SK-N-SH treated with all-trans-retinoic acid at 6 μM for 48 hours (cell line): ENCODE results near the gene DROSHA.
A peak's percentile ranks its signal among the peaks of the same experiment; 100 is the strongest.
"Not testable (repeated sequence)": the region's sequence is repeated elsewhere in the genome, so short reads cannot be mapped to it uniquely, and the experiment has no call there.

ENCODE experiments used
- ATAC-seq: fragments of 200-7000 bp; cut with Tn5 transposase; 3 replicates; pipeline ENCODE4 v1.9.1; 2020; ENCODE audit warnings: mild to moderate bottlenecking, moderate library complexity
- ARNTL ChIP-seq: fragments of 450-650 bp; formaldehyde crosslinking; IDR thresholded peaks from 2 replicates; pipeline ENCODE4 v1.5.0; 2020; ENCODE audit warnings: low read depth, mild to moderate bottlenecking, moderate library complexity, borderline replicate concordance
- BACH2 ChIP-seq: fragments of 250-450 bp; sonication (Bioruptor Pico); IDR thresholded peaks from 2 replicates; pipeline ENCODE4 v1.9.0; 2021; ENCODE audit warnings: mild to moderate bottlenecking, borderline replicate concordance
- CREB5 ChIP-seq: fragments of 250-450 bp; sonication (Bioruptor Pico); IDR thresholded peaks from 2 replicates; pipeline ENCODE4 v1.5.1; 2020; ENCODE audit warnings: low read depth, mild to moderate bottlenecking, moderate library complexity
- CSDC2 ChIP-seq: fragments of 250-450 bp; sonication (Bioruptor Pico); IDR thresholded peaks from 2 replicates; pipeline ENCODE4 v1.5.0; 2020; ENCODE audit warnings: mild to moderate bottlenecking, moderate library complexity
- CSRNP3 ChIP-seq: fragments of 250-450 bp; sonication (Bioruptor Pico); IDR thresholded peaks from 2 replicates; pipeline ENCODE4 v1.5.1; 2021; ENCODE audit warnings: mild to moderate bottlenecking, moderate library complexity
- ESRRG ChIP-seq: fragments of 250-450 bp; sonication (Bioruptor Pico); IDR thresholded peaks from 2 replicates; pipeline ENCODE4 v1.6.1; 2021; ENCODE audit warnings: mild to moderate bottlenecking
- GLIS3 ChIP-seq: fragments of 250-450 bp; sonication (Bioruptor Pico); IDR thresholded peaks from 2 replicates; pipeline ENCODE4 v1.5.0; 2020; ENCODE audit warnings: mild to moderate bottlenecking, moderate library complexity
- ISL1 ChIP-seq: fragments of 250-450 bp; sonication (Bioruptor Pico); IDR thresholded peaks from 2 replicates; pipeline ENCODE4 v2.1.2; 2022; ENCODE audit warnings: mild to moderate bottlenecking, moderate library complexity
- OSR1 ChIP-seq: fragments of 250-450 bp; sonication (Bioruptor Pico); IDR thresholded peaks from 2 replicates; pipeline ENCODE4 v1.8.0; 2022; ENCODE audit warnings: moderate library complexity, mild to moderate bottlenecking, inconsistent platforms
- PPARA ChIP-seq: fragments of 250-450 bp; sonication (Bioruptor Pico); IDR thresholded peaks from 2 replicates; pipeline ENCODE4 v1.5.0; 2020; ENCODE audit warnings: mild to moderate bottlenecking, borderline replicate concordance
- RARB ChIP-seq: fragments of 250-450 bp; sonication (Bioruptor Pico); IDR thresholded peaks from 2 replicates; pipeline ENCODE4 v1.8.0; 2021; ENCODE audit warnings: mild to moderate bottlenecking, moderate library complexity
- SNAI2 ChIP-seq: fragments of 250-450 bp; sonication (Bioruptor Pico); IDR thresholded peaks from 2 replicates; pipeline ENCODE4 v1.5.0; 2020; ENCODE audit warnings: mild to moderate bottlenecking, moderate library complexity
- TCF4 ChIP-seq: fragments of 250-450 bp; sonication (Bioruptor Pico); IDR thresholded peaks from 2 replicates; pipeline ENCODE4 v1.8.0; 2021; ENCODE audit warnings: mild to moderate bottlenecking, moderate library complexity, borderline replicate concordance
- TOX ChIP-seq: fragments of 250-450 bp; sonication (Bioruptor Pico); IDR thresholded peaks from 2 replicates; pipeline ENCODE4 v1.8.0; 2021; ENCODE audit warnings: mild to moderate bottlenecking, moderate library complexity, borderline replicate concordance
- TSHZ2 ChIP-seq: fragments of 250-450 bp; sonication (Bioruptor Pico); IDR thresholded peaks from 2 replicates; pipeline ENCODE4 v1.5.0; 2020; ENCODE audit warnings: mild to moderate bottlenecking, moderate library complexity
- ZC3H10 ChIP-seq: fragments of 250-450 bp; sonication (Bioruptor Pico); IDR thresholded peaks from 2 replicates; pipeline ENCODE4 v1.5.1; 2021; ENCODE audit warnings: mild to moderate bottlenecking, moderate library complexity
- ZFP3 ChIP-seq: fragments of 250-450 bp; sonication (Bioruptor Pico); IDR thresholded peaks from 2 replicates; pipeline ENCODE4 v1.5.0; 2020; ENCODE audit warnings: mild to moderate bottlenecking, moderate library complexity
- ZFP30 ChIP-seq: fragments of 450-650 bp; formaldehyde crosslinking; IDR thresholded peaks from 2 replicates; pipeline ENCODE4 v1.5.0; 2022; ENCODE audit warnings: mild to moderate bottlenecking, moderate library complexity
- ZNF565 ChIP-seq: fragments of 450-650 bp; formaldehyde crosslinking; conservative IDR thresholded peaks from 2 replicates; pipeline ENCODE4 v1.5.0; 2020; ENCODE audit warnings: low read depth, mild to moderate bottlenecking, moderate library complexity
- ZNF70 ChIP-seq: fragments of 450-650 bp; formaldehyde crosslinking; IDR thresholded peaks from 2 replicates; pipeline ENCODE4 v1.5.0; 2020; ENCODE audit warnings: mild to moderate bottlenecking, moderate library complexity
- ZNF8 ChIP-seq: fragments of 450-650 bp; formaldehyde crosslinking; IDR thresholded peaks from 2 replicates; pipeline ENCODE4 v1.5.0; 2020; ENCODE audit warnings: mild to moderate bottlenecking, moderate library complexity
- TF ChIP-seq, protein P1 (sequence below): fragments of 250-450 bp; sonication (Bioruptor Pico); IDR thresholded peaks from 2 replicates; pipeline ENCODE4 v1.8.0; 2021; ENCODE audit warnings: low read depth, mild to moderate bottlenecking, moderate library complexity, borderline replicate concordance
- TF ChIP-seq, protein P2 (sequence below): fragments of 250-450 bp; sonication (Bioruptor Pico); IDR thresholded peaks from 2 replicates; pipeline ENCODE4 v1.8.0; 2020; ENCODE audit warnings: mild to moderate bottlenecking, moderate library complexity, borderline replicate concordance

DROSHA gene

DNA sequence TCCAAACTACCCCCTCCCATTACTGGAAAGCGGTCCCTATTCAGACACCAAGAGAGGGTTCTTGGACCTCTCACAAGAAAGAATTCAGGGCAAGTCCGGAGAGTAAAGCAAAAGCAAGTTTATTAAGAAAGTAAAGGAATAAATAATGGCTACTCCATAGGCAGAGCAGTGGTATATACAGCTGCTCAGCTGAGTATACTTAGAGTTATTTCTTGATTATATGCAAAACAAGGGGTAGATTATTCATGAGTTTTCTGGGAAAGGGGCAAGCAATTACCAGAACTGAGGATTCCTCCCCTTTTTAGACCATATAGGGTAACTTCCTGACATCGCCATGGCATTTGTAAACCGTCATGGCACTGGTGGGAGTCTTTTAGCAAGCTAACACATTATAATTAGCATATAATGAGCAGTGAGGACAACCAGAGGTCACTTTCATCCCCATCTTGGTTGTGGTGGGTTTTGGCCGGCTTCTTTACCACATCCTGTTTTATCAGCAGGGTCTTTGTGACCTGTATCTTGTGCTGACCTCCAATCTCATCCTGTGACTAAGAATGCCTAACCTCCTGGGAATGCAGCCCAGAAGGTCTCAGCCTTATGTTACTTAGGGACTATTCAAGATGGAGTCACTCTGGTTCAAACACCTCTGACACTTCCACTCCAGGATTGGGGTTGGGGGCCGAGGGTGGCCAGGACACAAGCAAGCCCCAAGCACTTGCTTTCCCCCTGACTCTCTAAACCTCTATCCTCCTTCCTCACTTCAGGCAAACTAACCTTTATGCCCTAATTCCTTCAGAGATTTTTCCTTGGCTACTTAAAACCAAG, 170.0 kb downstream of the DROSHA start:
- ATAC-seq: not testable (repeated sequence)
- TF ChIP-seq GLIS3 (CRISPR knock-in tag): peak; percentile 100
- TF ChIP-seq ARNTL (CRISPR knock-in tag): peak; percentile 92
- TF ChIP-seq TCF4 (CRISPR knock-in tag): peak; percentile 89
- TF ChIP-seq CSRNP3 (CRISPR knock-in tag): peak; percentile 99
- TF ChIP-seq CREB5 (CRISPR knock-in tag): peak; percentile 99
- peak; percentile 100 for TF ChIP-seq TOX
- TF ChIP-seq RARB: peak; percentile 99
- TF ChIP-seq TSHZ2 (CRISPR knock-in tag): peak; percentile 96
- TF ChIP-seq, protein P1, sequence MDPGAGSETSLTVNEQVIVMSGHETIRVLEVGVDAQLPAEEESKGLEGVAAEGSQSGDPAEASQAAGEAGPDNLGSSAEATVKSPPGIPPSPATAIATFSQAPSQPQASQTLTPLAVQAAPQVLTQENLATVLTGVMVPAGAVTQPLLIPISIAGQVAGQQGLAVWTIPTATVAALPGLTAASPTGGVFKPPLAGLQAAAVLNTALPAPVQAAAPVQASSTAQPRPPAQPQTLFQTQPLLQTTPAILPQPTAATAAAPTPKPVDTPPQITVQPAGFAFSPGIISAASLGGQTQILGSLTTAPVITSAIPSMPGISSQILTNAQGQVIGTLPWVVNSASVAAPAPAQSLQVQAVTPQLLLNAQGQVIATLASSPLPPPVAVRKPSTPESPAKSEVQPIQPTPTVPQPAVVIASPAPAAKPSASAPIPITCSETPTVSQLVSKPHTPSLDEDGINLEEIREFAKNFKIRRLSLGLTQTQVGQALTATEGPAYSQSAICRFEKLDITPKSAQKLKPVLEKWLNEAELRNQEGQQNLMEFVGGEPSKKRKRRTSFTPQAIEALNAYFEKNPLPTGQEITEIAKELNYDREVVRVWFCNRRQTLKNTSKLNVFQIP (CRISPR knock-in tag): peak; percentile 97
- TF ChIP-seq OSR1 (CRISPR knock-in tag): peak; percentile 100
- peak; percentile 98 for TF ChIP-seq ESRRG (CRISPR knock-in tag)
- TF ChIP-seq ISL1: peak; percentile 99
- peak; percentile 95 for TF ChIP-seq ZNF8 (CRISPR knock-in tag)
- peak; percentile 85 for TF ChIP-seq ZFP30 (CRISPR knock-in tag)
- peak; percentile 99 for TF ChIP-seq ZFP3 (CRISPR knock-in tag)
- peak; percentile 73; the same call in 1 of the 2 replicates for TF ChIP-seq BACH2 (CRISPR knock-in tag)
- peak; percentile 100 for TF ChIP-seq CSDC2 (CRISPR knock-in tag)
- peak; percentile 100 for TF ChIP-seq SNAI2 (CRISPR knock-in tag)
- TF ChIP-seq ZNF70 (CRISPR knock-in tag): peak; percentile 23; the same call in 1 of the 2 replicates
- TF ChIP-seq, protein P2, sequence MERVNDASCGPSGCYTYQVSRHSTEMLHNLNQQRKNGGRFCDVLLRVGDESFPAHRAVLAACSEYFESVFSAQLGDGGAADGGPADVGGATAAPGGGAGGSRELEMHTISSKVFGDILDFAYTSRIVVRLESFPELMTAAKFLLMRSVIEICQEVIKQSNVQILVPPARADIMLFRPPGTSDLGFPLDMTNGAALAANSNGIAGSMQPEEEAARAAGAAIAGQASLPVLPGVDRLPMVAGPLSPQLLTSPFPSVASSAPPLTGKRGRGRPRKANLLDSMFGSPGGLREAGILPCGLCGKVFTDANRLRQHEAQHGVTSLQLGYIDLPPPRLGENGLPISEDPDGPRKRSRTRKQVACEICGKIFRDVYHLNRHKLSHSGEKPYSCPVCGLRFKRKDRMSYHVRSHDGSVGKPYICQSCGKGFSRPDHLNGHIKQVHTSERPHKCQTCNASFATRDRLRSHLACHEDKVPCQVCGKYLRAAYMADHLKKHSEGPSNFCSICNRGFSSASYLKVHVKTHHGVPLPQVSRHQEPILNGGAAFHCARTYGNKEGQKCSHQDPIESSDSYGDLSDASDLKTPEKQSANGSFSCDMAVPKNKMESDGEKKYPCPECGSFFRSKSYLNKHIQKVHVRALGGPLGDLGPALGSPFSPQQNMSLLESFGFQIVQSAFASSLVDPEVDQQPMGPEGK (CRISPR knock-in tag): peak; percentile 100
- TF ChIP-seq ZC3H10 (CRISPR knock-in tag): peak; percentile 100
- peak; percentile 98 for TF ChIP-seq ZNF565 (CRISPR knock-in tag)

DNA sequence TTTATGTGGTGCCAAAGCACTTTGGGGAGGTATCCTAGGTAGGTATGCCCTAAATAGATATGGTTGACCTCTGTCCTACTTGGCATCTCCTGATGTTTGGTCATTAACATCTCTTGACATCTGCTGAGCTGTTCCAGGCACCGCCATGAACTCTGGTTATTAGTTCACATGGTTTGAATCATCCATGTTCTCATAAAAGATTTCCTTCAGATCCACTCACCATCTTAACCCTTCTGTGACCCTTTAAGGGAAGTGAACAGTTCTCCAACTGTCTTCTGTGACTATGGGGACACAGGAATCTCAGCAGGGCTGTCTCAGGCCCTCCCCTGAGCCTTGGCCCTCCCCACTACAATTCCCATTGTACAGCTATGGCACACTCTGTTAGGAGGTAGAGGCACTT, 170.7 kb downstream of the DROSHA start:
- peak; percentile 57 for ATAC-seq
- TF ChIP-seq ZFP30 (CRISPR knock-in tag) (no peak), PPARA (CRISPR knock-in tag) (no peak), CSRNP3 (CRISPR knock-in tag) (no peak), ZNF70 (CRISPR knock-in tag) (no peak), TSHZ2 (CRISPR knock-in tag) (0 out of 2 replicates have a peak, but pooled peaks have one; percentile 16), ISL1 (peak; percentile 94), CSDC2 (CRISPR knock-in tag) (peak; percentile 56), GLIS3 (CRISPR knock-in tag) (no peak), TOX (peak; percentile 87)
- TF ChIP-seq, protein P2 (CRISPR knock-in tag): peak; percentile 96
